Testis (tissue), 3 donors: ENCODE measurements around the gene KDM4F. TPM values are rescaled to one million over a fixed set of nuclear protein-coding genes. Genes with fewer than 3 reads are reported as not detected.

ENCODE experiments used
- DNase-seq: peaks from one replicate; pipeline ENCODE4 v3.0.0-alpha.2; 2019
- H3K27ac ChIP-seq, 2 donors: fragments of 200-600 bp; sonication (generic); one replicate each; pipeline ENCODE4 v1.5.1; 2019
- H3K27me3 ChIP-seq: fragments of 200-600 bp; sonication (generic); one replicate; pipeline ENCODE4 v1.5.1; 2019
- H3K36me3 ChIP-seq: fragments of 200-600 bp; sonication (generic); one replicate; pipeline ENCODE4 v1.5.1; 2017; ENCODE audit warnings: low read depth; ENCODE audit errors: missing control alignments
- H3K4me1 ChIP-seq: fragments of 200-600 bp; sonication (generic); one replicate; pipeline ENCODE4 v1.5.1; 2019
- H3K4me3 ChIP-seq, 2 donors: fragments of 200-600 bp; sonication (generic); one replicate each; pipeline ENCODE4 v1.5.1; 2017 to 2019
- H3K9me3 ChIP-seq: fragments of 200-600 bp; sonication (generic); one replicate; pipeline ENCODE4 v1.5.1; 2017
- CTCF ChIP-seq, 3 experiments: fragments of 450-650 bp in 2 of 3; fragments of 200-600 bp in 1 of 3; sonication (generic) in 1 of 3; IDR thresholded peaks; one replicate each; pipeline ENCODE4 v1.5.1; 2016 to 2019; ENCODE audit warnings: antibody characterized with exemption in 3 of 3, mild to moderate bottlenecking in 2 of 3, moderate library complexity in 1 of 3
- POLR2A ChIP-seq: fragments of 450-650 bp; IDR thresholded peaks from one replicate; pipeline ENCODE4 v1.6.1; 2017; ENCODE audit warnings: antibody characterized with exemption, mild to moderate bottlenecking, moderate library complexity
- WGBS, 2 donors: methylation state at CpG; one replicate each; pipeline ENCODE4 v1.1.5; 2018; 5-methylcytosine and 5-hydroxymethylcytosine counted together
- intact Hi-C: fragments of 100-400 bp; cut with DNase I; formaldehyde crosslinking; loops from one replicate; pipeline ENCODE4 v1.15.1; 2023; ENCODE audit warnings: low total_unique reads
- polyA plus RNA-seq: library from polyadenylated mRNA; stranded (reverse); fragments of 350-450 nt; fragmentation: Illumina TruSeq; extraction: RNeasy Lipid Tissue Mini Kit (QIAGEN cat#74804); gene quantifications from one replicate; pipeline ENCODE4 v1.2.3, GENCODE V29; 2014; ENCODE audit warnings: low read depth, low replicate concordance; ENCODE audit not compliant: insufficient read depth
- total RNA-seq, 2 donors: library from RNA; depleted of rRNA; stranded (reverse); fragments of >200 nt; gene quantifications; one replicate each; pipeline ENCODE4 v1.2.3, GENCODE V29; 2016

The KDM4F gene
- total and polyA plus RNA-seq, 3 donors from 2014 or later, result 0.55 TPM; not detected in 2

GRCh38 chr11:95092549-95093324 is 43.5 kb downstream of the KDM4F start:
- intact Hi-C loops, result no loop called here
- no peaks in the 10 kb centered on the region for H3K9me3 ChIP-seq
- H3K36me3 ChIP-seq, result no peaks in the 10 kb centered on the region
- H3K4me3 ChIP-seq, result no peak overlapping the region
- peaks cover 24% of the 10 kb centered on the region for H3K4me1 ChIP-seq
- TF ChIP-seq POLR2A, result no peak
- TF ChIP-seq CTCF (IDR thresholded peaks at IDR 0.05), result peak in 2 of 3 experiments; percentile 17 to 39
- no peak overlapping the region for H3K27ac ChIP-seq
- DNase-seq, result no peak
- WGBS, 2 donors, result 48 to 59% methylated on average over 5 of the region's 5 CpGs
- H3K27me3 ChIP-seq, result no peaks in the 10 kb centered on the region

- WGBS, 2 donors, result 88 to 92% methylated on average over 3 of the region's 3 CpGs
- TF ChIP-seq POLR2A (no peak), CTCF (IDR thresholded peaks at IDR 0.05) (no peak)
- H3K27ac ChIP-seq, result no peak overlapping the region
Measured at GRCh38 chr11:95093548-95093947, 44.3 kb downstream of the KDM4F start.

GRCh38 chr11:95095858-95096587 is 46.8 kb downstream of the KDM4F start:
- DNase-seq, result no peak
- TF ChIP-seq POLR2A (no peak), CTCF (IDR thresholded peaks at IDR 0.05) (no peak)
- H3K4me1 ChIP-seq, result peaks cover 14% of the 10 kb centered on the region
- no peak overlapping the region for H3K4me3 ChIP-seq
- whole genome bisulfite sequencing, 2 donors, result 80 to 83% methylated on average over 4 of the region's 4 CpGs
- H3K36me3 ChIP-seq, result no peaks in the 10 kb centered on the region
- H3K27ac ChIP-seq, result no peak overlapping the region
- H3K27me3 ChIP-seq, result no peaks in the 10 kb centered on the region
- intact Hi-C loops, result no loop called here
- no peaks in the 10 kb centered on the region for H3K9me3 ChIP-seq

More at GRCh38 chr11:95093548-95093947, 44.3 kb downstream of the KDM4F start:
- Histone ChIP-seq H3K27me3 (no peaks in the 10 kb centered on the region), H3K9me3 (no peaks in the 10 kb centered on the region), H3K4me3 (no peak overlapping the region), H3K36me3 (no peaks in the 10 kb centered on the region), H3K4me1 (peaks cover 24% of the 10 kb centered on the region)
- DNase-seq, result no peak
- intact Hi-C loops, result no loop called here

- H3K9me3 ChIP-seq, result no peaks in the 10 kb centered on the region
- H3K36me3 ChIP-seq, result no peaks in the 10 kb centered on the region
- intact Hi-C loops, result no loop called here
- 75 to 86% methylated on average over 3 of the region's 3 CpGs for WGBS, 2 donors
- peaks cover 8% of the 10 kb centered on the region for H3K4me1 ChIP-seq
- TF ChIP-seq CTCF (IDR thresholded peaks at IDR 0.05) (no peak), POLR2A (no peak)
- H3K27ac ChIP-seq, result no peak overlapping the region
- no peaks in the 10 kb centered on the region for H3K27me3 ChIP-seq
- no peak for DNase-seq
- no peak overlapping the region for H3K4me3 ChIP-seq
Measured at GRCh38 chr11:95097209-95097608, 48.0 kb downstream of the KDM4F start.
